Hepatocyte (in vitro differentiated cells): ENCODE results near the gene NRSN2.

ENCODE experiments used
- CTCF ChIP-seq: fragments of 200-600 bp; sonication (generic); IDR thresholded peaks from 2 replicates; pipeline ENCODE4 v1.5.1; 2016; ENCODE audit warnings: antibody characterized with exemption, mild to moderate bottlenecking; ENCODE audit not compliant: poor library complexity
- EZH2phosphoT487 ChIP-seq: fragments of 200-600 bp; sonication (generic); IDR thresholded peaks from one replicate; pipeline ENCODE4 v1.6.1; 2018; ENCODE audit warnings: antibody characterized with exemption, mild to moderate bottlenecking, low read depth, moderate library complexity; ENCODE audit not compliant: unreplicated experiment, severe bottlenecking

- TF ChIP-seq CTCF = no peak
- TF ChIP-seq EZH2phosphoT487 = no peak
These were observed 14.7 kb downstream of the NRSN2 start for GRCh38 chr20:361561-361960.
